Thoracic aorta (tissue), 2 donors: Measurements from ENCODE around the gene DUOX1. TPM values are rescaled to one million over a fixed set of nuclear protein-coding genes. Genes with fewer than 3 reads are reported as not detected.

Experiments
- ATAC-seq: fragments of 150-250 bp; one replicate; pipeline ENCODE4 v1.8.0; 2017; ENCODE audit warnings: low read depth; ENCODE audit not compliant: insufficient number of reproducible peaks, low FRiP score
- DNase-seq: peaks from one replicate; pipeline ENCODE4 v3.0.0-alpha.2; 2020; ENCODE audit warnings: low spot score
- H3K27ac ChIP-seq, 2 donors: fragments of 200-600 bp; sonication (generic); 1 replicate in 1 of 2; 2 replicates in 1 of 2; pipeline ENCODE4 v1.5.1; 2016; ENCODE audit warnings: mild to moderate bottlenecking in 2 of 2, moderate library complexity in 2 of 2
- H3K27me3 ChIP-seq: fragments of 200-600 bp; sonication (generic); replicated peaks from 2 replicates; pipeline ENCODE4 v1.6.0; 2016; ENCODE audit warnings: mild to moderate bottlenecking; ENCODE audit not compliant: insufficient read depth
- H3K36me3 ChIP-seq: fragments of 200-600 bp; sonication (generic); one replicate; pipeline ENCODE4 v1.5.1; 2016
- H3K4me1 ChIP-seq, 2 donors: fragments of 200-600 bp; sonication (generic); 1 replicate in 1 of 2; 2 replicates in 1 of 2; pipeline versions ENCODE4 v1.5.1 to v1.6.0; 2016; ENCODE audit warnings: low read depth in 2 of 2, mild to moderate bottlenecking in 1 of 2; ENCODE audit not compliant: control insufficient read depth in 1 of 2
- H3K4me3 ChIP-seq: fragments of 200-600 bp; sonication (generic); 2 replicates; pipeline ENCODE4 v1.5.1; 2016; ENCODE audit warnings: mild to moderate bottlenecking
- H3K9me3 ChIP-seq: fragments of 200-600 bp; sonication (generic); 2 replicates; pipeline ENCODE4 v1.5.1; 2016
- total RNA-seq, 2 donors: library from RNA; depleted of rRNA; stranded (reverse); fragments of >200 nt; gene quantifications; one replicate each; pipeline versions ENCODE4 v1.1.0 to v1.2.3, GENCODE V29; 2016
- TF ChIP-seq, protein P1 (sequence below): fragments of 200-600 bp; sonication (generic); IDR thresholded peaks from one replicate; pipeline ENCODE4 v1.5.1; 2019; ENCODE audit warnings: antibody characterized with exemption

Gene DUOX1
- total RNA-seq, 2 donors from 2014 or later: 0.56 to 0.68 TPM

DNA sequence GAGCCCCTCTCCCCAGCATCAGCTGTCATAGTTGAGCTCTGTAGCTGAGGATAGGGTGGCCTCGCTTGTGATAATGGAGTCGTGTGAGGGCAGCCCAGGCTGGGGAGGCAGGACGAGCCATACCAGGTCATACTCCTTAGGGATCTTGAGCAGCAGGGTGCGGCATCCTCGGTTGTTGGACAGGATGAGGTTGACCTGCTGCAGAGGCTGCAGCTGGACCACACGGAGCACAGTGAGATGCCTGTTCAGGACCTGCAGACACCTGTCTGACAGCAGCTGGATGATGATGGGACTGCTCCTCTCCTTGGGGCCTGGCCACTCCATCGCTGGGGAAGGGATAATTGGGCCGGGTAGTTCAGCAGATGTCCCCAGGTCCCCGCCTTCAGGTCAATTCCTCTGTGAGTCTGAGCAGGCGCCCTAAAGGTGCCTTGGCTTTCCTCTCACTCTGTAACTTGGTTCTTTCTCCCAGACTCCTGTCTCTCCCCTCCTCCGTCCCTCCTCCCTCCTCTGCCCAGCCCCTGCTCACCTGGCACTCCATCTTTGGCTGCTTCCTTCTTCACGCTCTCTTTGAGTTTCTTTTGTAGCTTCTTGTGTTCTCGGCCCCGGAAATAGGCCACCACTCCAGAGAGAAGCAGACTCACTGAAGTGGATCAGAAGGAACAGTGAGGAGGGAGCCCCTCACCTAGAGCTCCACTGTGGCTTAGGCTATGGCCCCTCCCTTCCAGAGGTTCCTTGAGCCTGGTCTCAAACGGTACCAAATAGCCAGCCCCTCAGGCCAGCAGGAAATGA lies 23.6 kb upstream of the DUOX1 start:
- no peaks in the 10 kb centered on the region for H3K9me3 ChIP-seq
- H3K27ac ChIP-seq: no peak overlapping the region
- no peaks in the 10 kb centered on the region for H3K27me3 ChIP-seq
- no peak for DNase-seq
- no peaks in the 10 kb centered on the region for H3K4me1 ChIP-seq
- H3K4me3 ChIP-seq: no peak overlapping the region
- ATAC-seq: no peak
- TF ChIP-seq, protein P1, sequence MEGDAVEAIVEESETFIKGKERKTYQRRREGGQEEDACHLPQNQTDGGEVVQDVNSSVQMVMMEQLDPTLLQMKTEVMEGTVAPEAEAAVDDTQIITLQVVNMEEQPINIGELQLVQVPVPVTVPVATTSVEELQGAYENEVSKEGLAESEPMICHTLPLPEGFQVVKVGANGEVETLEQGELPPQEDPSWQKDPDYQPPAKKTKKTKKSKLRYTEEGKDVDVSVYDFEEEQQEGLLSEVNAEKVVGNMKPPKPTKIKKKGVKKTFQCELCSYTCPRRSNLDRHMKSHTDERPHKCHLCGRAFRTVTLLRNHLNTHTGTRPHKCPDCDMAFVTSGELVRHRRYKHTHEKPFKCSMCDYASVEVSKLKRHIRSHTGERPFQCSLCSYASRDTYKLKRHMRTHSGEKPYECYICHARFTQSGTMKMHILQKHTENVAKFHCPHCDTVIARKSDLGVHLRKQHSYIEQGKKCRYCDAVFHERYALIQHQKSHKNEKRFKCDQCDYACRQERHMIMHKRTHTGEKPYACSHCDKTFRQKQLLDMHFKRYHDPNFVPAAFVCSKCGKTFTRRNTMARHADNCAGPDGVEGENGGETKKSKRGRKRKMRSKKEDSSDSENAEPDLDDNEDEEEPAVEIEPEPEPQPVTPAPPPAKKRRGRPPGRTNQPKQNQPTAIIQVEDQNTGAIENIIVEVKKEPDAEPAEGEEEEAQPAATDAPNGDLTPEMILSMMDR: no peak
- H3K36me3 ChIP-seq: no peaks in the 10 kb centered on the region

DNA sequence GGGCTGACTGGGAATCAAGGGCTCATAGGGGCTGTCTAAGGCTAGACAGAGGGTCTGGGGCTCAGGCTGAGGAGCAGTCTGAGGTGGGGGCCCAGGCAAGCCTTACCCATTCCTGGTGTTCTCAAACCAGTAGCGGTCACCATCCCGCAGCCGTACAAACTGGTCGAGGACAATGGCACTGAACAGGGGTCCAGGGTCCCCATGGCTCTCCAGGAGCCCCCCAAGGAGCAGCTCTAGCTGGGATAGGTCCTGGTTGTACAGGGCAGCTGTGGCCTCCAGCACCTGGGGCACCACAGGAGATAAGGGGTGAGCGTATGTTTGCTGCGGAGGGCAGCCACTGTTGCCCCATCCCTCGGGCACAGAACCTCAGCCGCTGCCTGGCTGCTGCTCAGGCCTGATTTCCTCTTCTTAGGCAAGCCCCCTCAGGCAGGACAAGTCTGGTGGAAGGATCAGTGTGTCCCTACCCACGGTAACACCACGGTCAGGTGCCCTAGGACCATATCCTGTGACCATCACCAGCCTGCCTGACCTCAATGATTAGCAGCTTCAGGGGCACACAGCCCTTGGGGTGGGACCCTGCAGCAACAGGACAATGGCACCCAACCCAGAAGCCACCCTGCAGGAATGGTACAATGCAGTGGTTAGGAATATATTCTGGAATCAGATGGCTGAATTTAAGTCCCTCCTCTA lies 21.7 kb upstream of the DUOX1 start:
- H3K36me3 ChIP-seq: no peaks in the 10 kb centered on the region
- no peak overlapping the region for H3K4me3 ChIP-seq
- DNase-seq (no peak), ATAC-seq (no peak)
- H3K27me3 ChIP-seq: peaks cover 5% of the 10 kb centered on the region
- no peak overlapping the region for H3K27ac ChIP-seq
- H3K9me3 ChIP-seq: no peaks in the 10 kb centered on the region
- H3K4me1 ChIP-seq: peaks cover 7 to 14% of the 10 kb centered on the region in 2 donors
- TF ChIP-seq, protein P1: no peak

DNA sequence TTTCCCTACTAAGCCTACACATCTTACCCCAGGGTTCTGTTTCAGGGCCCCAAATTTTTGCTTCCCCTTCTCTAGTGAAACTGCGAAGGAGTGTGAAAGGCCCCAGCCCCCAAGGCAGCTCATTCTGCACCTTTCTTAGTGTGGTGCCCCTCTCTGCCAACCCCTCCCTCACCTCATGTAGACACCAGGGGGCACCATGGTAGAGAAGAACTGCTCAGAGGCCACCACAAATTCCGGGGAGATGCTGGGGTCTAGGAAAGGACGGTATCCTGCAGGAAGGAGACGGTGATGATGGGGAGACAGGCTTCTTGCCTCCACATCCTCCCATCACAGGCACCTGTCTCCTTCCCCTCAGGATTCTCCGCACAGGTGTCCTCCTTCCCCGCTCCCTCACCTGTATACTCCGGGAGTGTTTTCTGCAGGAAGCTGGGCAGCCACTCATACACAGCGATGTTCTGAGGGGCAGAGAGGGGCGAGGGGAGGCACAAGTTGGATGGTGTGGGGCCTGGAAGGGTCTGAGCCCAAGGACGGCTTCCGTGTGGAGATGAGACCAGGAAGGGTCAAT lies 19.5 kb upstream of the DUOX1 start:
- Histone ChIP-seq H3K4me3 (no peak overlapping the region), H3K4me1 (peaks cover 10 to 30% of the 10 kb centered on the region in 2 donors), H3K27me3 (peaks cover 8% of the 10 kb centered on the region), H3K27ac (no peak overlapping the region), H3K9me3 (no peaks in the 10 kb centered on the region), H3K36me3 (no peaks in the 10 kb centered on the region)
- TF ChIP-seq, protein P1: no peak
- DNase-seq (no peak), ATAC-seq (no peak)

DNA sequence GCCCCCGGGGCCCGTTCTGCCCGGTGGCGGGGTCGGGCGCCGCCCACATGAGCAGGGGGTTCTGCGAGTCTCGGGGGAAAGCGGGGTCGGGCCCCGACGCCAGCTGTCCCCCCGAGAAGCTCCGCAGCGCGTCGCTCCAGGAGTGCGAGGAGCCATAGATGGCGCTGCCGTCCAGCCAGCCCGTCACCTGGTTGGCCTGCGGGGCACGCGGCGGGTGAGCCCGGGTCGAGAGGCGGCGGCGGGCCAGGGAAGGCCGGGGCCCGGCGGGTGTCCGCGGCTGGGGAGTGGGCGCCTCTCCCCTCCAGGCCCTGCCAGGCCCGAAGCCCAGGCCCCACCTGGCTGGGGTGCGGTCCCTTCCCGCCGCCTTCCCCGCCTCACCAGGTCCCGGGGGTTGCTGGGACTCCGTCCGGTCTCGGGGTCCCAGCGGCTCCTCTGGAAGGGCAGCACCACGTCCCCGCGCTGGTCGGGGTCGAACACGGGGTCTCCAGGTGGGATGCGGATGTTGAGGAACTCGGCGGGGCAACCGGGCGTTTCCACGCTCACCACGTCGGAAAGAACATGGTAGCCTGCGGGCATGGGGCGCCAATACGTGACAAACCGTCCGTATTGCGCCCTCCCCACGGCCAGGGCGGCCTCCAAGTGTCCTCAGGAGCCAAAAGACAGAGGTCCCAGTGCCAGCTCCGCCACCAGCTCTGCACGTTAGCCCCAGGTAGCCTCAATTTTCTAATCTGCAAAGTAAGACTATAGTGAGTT lies 18.2 kb upstream of the DUOX1 start:
- peaks cover 12 to 34% of the 10 kb centered on the region in 2 donors for H3K4me1 ChIP-seq
- no peak for ATAC-seq
- no peak overlapping the region for H3K27ac ChIP-seq
- DNase-seq: no peak
- no peaks in the 10 kb centered on the region for H3K36me3 ChIP-seq
- no peak overlapping the region for H3K4me3 ChIP-seq
- peaks cover 16% of the 10 kb centered on the region for H3K27me3 ChIP-seq
- H3K9me3 ChIP-seq: no peaks in the 10 kb centered on the region
- TF ChIP-seq, protein P1: no peak

DNA sequence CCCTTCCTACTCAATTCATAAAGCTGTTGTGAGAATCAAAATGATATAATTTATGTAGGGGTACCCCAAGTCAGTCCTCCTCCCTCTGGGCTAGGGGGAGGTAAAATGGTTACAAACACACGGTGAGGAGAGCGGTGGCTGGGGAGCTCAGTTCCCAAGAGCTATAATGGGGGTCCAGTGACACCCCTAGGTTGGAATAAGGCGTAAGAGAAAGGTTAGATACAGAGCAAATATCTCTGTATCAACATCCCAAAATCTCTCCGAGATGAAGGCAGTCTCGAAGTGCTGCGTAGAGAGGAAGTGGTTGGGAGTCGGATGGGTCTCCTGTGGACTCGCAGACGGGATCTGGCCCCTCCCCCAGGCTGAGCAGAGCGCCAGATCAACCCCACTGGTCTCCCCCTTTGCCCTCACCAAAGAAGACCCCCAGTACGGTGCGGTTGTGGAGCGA lies 17.6 kb upstream of the DUOX1 start:
- Histone ChIP-seq H3K4me1 (peaks cover 18 to 40% of the 10 kb centered on the region in 2 donors), H3K4me3 (peak overlapping the region; percentile 53), H3K27me3 (peaks cover 17% of the 10 kb centered on the region), H3K9me3 (no peaks in the 10 kb centered on the region), H3K27ac (no peak overlapping the region), H3K36me3 (no peaks in the 10 kb centered on the region)
- DNase-seq (no peak), ATAC-seq (no peak)
- TF ChIP-seq, protein P1: no peak
